ENCODE measurements around the gene AATF. TPM values are rescaled to one million over a fixed set of nuclear protein-coding genes. Genes with fewer than 3 reads are reported as not detected.

AATF gene
- total RNA-seq, 2 donors from 2014 or later: 65.5 to 96.5 TPM

DNA sequence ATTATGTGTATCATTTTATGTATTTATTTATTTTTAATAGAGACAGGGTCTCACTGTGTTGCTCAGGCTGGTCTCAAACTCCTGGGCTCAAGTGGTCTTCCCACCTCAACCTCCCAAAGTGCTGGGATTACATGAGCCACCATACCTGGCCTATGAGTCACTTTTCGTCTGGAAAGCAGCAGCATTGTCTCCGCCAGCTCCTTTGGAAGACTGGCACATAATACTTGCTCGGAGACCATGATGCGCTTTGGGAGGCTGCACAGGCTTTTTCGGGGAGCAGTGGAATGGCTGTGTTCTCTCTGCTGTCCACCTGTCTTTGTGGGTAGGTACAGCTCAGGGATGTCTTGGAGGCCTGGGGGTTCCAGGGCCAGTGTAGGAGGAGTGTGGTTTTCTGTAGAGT is 102.2 kb downstream of the AATF start:
- no peaks in the 10 kb centered on the region for H3K4me1 Mint-ChIP-seq
- H3K36me3 Mint-ChIP-seq (ENCODE audit: low read depth): peaks cover 80% of the 10 kb centered on the region
- no peaks in the 10 kb centered on the region for H3K9me3 Mint-ChIP-seq
- no peaks in the 10 kb centered on the region for H3K27me3 Mint-ChIP-seq
- no peak for ATAC-seq (replicated peaks)
- no peak overlapping the region for H3K4me3 Mint-ChIP-seq
- no peak overlapping the region for H3K27ac Mint-ChIP-seq

DNA sequence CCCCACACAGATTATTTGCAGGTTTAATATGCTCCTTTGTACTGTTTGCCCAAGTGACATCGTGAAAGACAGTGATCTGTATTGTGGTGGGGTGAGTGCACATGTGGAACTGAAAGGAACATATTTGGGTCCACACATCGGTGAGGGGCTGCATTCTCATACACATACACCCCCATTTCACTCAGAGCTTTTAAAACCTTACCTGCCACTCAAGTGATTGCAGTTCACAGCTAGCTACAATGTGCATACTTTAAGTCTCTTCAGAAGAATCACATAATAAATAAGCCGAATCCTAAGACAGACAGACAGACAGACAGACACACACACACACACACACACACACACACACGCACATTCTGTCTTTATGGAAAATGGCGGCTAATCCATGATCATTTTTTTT is 102.6 kb downstream of the AATF start:
- H3K27me3 Mint-ChIP-seq: no peaks in the 10 kb centered on the region
- H3K4me3 Mint-ChIP-seq: no peak overlapping the region
- ATAC-seq (replicated peaks): no peak
- no peaks in the 10 kb centered on the region for H3K4me1 Mint-ChIP-seq
- no peak overlapping the region for H3K27ac Mint-ChIP-seq
- no peaks in the 10 kb centered on the region for H3K9me3 Mint-ChIP-seq
- H3K36me3 Mint-ChIP-seq (ENCODE audit: low read depth): peaks cover 83% of the 10 kb centered on the region

DNA sequence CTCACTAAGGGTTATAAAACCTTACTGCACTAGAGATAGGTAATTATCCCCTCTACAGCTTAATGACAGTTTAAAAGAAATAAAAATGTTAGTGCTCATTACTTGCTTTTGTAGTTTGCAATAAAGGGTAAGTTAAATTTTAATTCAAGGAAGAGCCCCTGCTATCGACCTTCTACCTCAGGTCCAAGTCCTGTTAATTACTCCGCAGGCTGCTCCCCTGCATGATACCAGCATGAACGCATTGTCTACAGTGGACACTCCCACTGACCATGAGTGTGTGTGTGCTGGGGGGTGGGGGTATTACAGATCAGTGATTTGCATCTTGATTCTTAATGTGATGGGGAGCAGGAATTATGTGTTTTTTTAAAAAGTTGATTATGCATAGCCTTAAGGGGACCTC is 103.1 kb downstream of the AATF start:
- H3K27me3 Mint-ChIP-seq: no peaks in the 10 kb centered on the region
- H3K27ac Mint-ChIP-seq: no peak overlapping the region
- no peak overlapping the region for H3K4me3 Mint-ChIP-seq
- H3K4me1 Mint-ChIP-seq: no peaks in the 10 kb centered on the region
- peaks cover 87% of the 10 kb centered on the region for H3K36me3 Mint-ChIP-seq (ENCODE audit: low read depth)
- H3K9me3 Mint-ChIP-seq: no peaks in the 10 kb centered on the region
- no peak for ATAC-seq (replicated peaks)

DNA sequence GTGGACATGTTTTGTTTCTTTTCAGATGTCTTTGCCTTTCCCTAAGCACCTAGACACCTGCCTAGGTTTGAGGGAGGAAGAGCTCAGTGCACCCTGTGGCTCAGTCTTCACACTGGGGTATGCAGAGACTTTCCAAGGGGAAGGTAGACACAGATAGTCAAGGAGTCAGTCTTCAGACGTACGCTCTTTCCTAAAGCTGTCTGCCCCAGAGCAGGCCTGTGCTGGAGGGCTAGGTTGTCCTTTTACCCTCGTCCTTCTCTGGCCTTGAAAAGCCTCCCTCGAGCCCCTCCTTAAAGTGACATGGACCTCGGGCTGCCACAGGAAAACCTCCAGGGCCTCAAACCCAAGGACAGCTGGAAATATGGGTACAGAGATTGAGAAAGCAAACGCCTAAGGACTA is 103.7 kb downstream of the AATF start:
- Mint-ChIP-seq H3K4me1 (no peaks in the 10 kb centered on the region), H3K27me3 (no peaks in the 10 kb centered on the region), H3K4me3 (no peak overlapping the region), H3K27ac (no peak overlapping the region), H3K36me3 (ENCODE audit: low read depth) (peaks cover 92% of the 10 kb centered on the region), H3K9me3 (no peaks in the 10 kb centered on the region)
- no peak for ATAC-seq (replicated peaks)

- Mint-ChIP-seq H3K36me3 (ENCODE audit: low read depth) (peaks cover 80% of the 10 kb centered on the region), H3K27ac (no peak overlapping the region), H3K27me3 (no peaks in the 10 kb centered on the region), H3K4me3 (no peak overlapping the region), H3K4me1 (no peaks in the 10 kb centered on the region), H3K9me3 (no peaks in the 10 kb centered on the region)
- ATAC-seq (replicated peaks): no peak
These were observed 106.1 kb downstream of the AATF start for GRCh38 chr17:37054894-37055293.

GRCh38 chr17:37056622-37057021 is 107.9 kb downstream of the AATF start:
- Mint-ChIP-seq H3K9me3 (no peaks in the 10 kb centered on the region), H3K27ac (no peak overlapping the region), H3K4me1 (no peaks in the 10 kb centered on the region), H3K27me3 (no peaks in the 10 kb centered on the region), H3K4me3 (no peak overlapping the region), H3K36me3 (ENCODE audit: low read depth) (peaks cover 65% of the 10 kb centered on the region)
- ATAC-seq (replicated peaks): no peak

GRCh38 chr17:37059493-37059892 is 110.7 kb downstream of the AATF start:
- Mint-ChIP-seq H3K36me3 (ENCODE audit: low read depth) (peaks cover 39% of the 10 kb centered on the region), H3K27me3 (no peaks in the 10 kb centered on the region), H3K4me3 (no peak overlapping the region), H3K4me1 (no peaks in the 10 kb centered on the region), H3K9me3 (no peaks in the 10 kb centered on the region), H3K27ac (no peak overlapping the region)
- ATAC-seq (replicated peaks): no peak

DNA sequence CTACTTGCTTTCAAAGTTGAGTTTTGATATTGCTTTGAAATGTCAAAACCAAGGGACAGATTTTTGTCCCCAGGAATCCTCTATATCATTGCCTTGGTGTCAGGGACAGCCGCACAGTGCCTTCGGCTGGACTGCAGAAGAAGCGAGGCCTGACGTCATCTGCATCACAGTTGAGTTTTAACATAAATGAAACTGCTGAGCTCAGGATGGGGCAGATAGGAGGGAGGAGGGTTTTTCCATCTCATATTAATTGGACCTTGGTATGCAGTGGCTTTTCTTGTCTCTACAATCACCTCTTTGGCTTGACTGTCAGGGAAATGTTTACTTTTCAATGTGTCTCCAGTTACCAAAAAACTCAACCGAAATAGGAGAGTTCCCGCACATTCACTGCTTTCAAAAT is 111.3 kb downstream of the AATF start:
- peaks cover 33% of the 10 kb centered on the region for H3K36me3 Mint-ChIP-seq (ENCODE audit: low read depth)
- ATAC-seq (replicated peaks): no peak
- H3K27me3 Mint-ChIP-seq: no peaks in the 10 kb centered on the region
- H3K9me3 Mint-ChIP-seq: no peaks in the 10 kb centered on the region
- H3K4me3 Mint-ChIP-seq: no peak overlapping the region
- H3K27ac Mint-ChIP-seq: no peak overlapping the region
- H3K4me1 Mint-ChIP-seq: no peaks in the 10 kb centered on the region

- Mint-ChIP-seq H3K27me3 (no peaks in the 10 kb centered on the region), H3K27ac (no peak overlapping the region), H3K4me3 (no peak overlapping the region), H3K36me3 (ENCODE audit: low read depth) (peaks cover 25% of the 10 kb centered on the region), H3K9me3 (no peaks in the 10 kb centered on the region), H3K4me1 (no peaks in the 10 kb centered on the region)
- no peak for ATAC-seq (replicated peaks)
These were observed 112.2 kb downstream of the AATF start for GRCh38 chr17:37060928-37061327.

- no peaks in the 10 kb centered on the region for H3K9me3 Mint-ChIP-seq
- H3K36me3 Mint-ChIP-seq (ENCODE audit: low read depth): peaks cover 14% of the 10 kb centered on the region
- H3K27me3 Mint-ChIP-seq: no peaks in the 10 kb centered on the region
- H3K27ac Mint-ChIP-seq: no peak overlapping the region
- H3K4me3 Mint-ChIP-seq: no peak overlapping the region
- ATAC-seq (replicated peaks): no peak
- H3K4me1 Mint-ChIP-seq: no peaks in the 10 kb centered on the region
These were observed 113.3 kb downstream of the AATF start for GRCh38 chr17:37062021-37062420.

GRCh38 chr17:37064206-37064605 is 115.5 kb downstream of the AATF start:
- ATAC-seq (replicated peaks): no peak
- Mint-ChIP-seq H3K4me3 (no peak overlapping the region), H3K9me3 (no peaks in the 10 kb centered on the region), H3K36me3 (ENCODE audit: low read depth) (no peaks in the 10 kb centered on the region), H3K4me1 (no peaks in the 10 kb centered on the region), H3K27me3 (no peaks in the 10 kb centered on the region), H3K27ac (no peak overlapping the region)

- H3K27ac Mint-ChIP-seq: no peak overlapping the region
- H3K9me3 Mint-ChIP-seq: no peaks in the 10 kb centered on the region
- no peak for ATAC-seq (replicated peaks)
- H3K36me3 Mint-ChIP-seq (ENCODE audit: low read depth): no peaks in the 10 kb centered on the region
- no peaks in the 10 kb centered on the region for H3K27me3 Mint-ChIP-seq
- H3K4me1 Mint-ChIP-seq: no peaks in the 10 kb centered on the region
- no peak overlapping the region for H3K4me3 Mint-ChIP-seq
These were observed 116.2 kb downstream of the AATF start for GRCh38 chr17:37064956-37065355.

- Mint-ChIP-seq H3K4me1 (no peaks in the 10 kb centered on the region), H3K27me3 (no peaks in the 10 kb centered on the region), H3K4me3 (no peak overlapping the region), H3K27ac (no peak overlapping the region), H3K36me3 (ENCODE audit: low read depth) (no peaks in the 10 kb centered on the region), H3K9me3 (no peaks in the 10 kb centered on the region)
- ATAC-seq (replicated peaks): no peak
These were observed 117.0 kb downstream of the AATF start for GRCh38 chr17:37065486-37066321.

DNA sequence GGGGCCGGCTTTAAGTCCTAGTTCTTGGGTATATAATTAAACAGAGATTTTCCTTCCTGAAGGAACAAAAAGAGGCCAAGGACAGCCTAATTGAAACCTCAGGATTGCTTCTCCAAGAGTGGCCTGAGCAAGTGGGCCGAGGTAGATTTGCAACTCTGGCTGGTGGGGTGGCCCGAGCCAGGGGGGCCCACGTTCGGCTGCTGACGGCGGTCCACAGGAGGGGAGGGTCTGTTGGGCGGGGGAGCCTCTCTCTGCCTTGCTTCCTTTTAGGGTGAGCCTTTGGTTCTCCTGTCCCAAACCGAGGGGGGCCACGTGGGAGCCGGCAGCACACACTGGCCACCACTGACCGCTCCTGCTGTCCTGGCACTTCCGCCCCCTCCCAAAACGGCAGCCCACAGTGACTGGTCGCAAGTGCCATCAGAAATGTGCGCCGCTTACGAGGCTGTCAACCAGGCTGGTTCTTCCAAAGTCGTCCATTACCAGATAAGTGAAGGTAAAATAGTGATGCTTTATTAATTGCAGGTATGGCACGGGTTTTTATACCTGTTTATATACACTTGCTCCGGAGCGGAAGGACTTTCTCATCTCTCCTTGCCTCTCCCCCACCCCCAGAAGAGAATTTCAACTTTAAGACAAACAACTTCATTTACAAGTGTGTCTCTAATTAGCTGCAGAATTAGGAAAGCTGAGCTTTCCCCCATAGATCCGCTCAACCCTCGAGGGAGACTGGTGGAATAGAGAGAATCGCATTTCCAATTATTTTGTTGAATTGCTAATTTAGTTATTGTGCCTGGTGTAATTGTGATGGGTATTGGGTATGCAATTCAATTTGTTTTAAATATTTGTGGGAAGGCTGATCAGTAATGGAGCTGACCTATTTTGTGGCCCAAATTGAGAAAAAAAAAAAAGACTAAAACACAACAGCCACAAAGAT is 117.8 kb downstream of the AATF start:
- Mint-ChIP-seq H3K27ac (no peak overlapping the region), H3K27me3 (no peaks in the 10 kb centered on the region), H3K4me1 (no peaks in the 10 kb centered on the region), H3K9me3 (no peaks in the 10 kb centered on the region), H3K4me3 (no peak overlapping the region), H3K36me3 (ENCODE audit: low read depth) (no peaks in the 10 kb centered on the region)
- no peak for ATAC-seq (replicated peaks)

DNA sequence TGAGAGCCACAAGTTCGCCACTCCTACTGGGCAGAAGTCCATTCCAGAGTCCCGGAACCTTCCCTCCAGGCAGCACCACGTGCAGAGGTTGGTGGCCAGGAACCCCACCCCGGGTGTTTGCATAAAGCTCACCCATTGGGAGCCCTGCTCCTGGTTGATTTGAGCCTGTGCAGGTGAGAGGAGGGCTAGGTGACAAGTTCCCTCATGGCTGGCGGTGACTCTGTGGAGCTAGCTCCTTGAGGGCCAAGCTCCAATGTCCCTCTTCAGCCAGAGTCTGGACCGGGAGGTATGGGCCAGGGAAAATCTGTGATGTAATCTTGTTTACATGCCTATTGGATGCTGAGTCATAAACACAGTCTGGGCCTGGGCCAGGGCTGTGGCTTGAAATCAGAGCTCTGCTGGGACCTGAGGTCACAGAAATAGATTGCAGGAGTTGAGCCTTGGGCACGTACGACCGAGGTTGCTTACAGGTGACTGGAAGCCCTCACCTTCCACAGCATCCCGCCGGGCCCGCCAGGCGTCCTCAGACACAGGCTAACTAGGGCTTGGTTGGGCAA is 118.9 kb downstream of the AATF start:
- Mint-ChIP-seq H3K36me3 (ENCODE audit: low read depth) (no peaks in the 10 kb centered on the region), H3K27ac (no peak overlapping the region), H3K4me3 (no peak overlapping the region), H3K4me1 (no peaks in the 10 kb centered on the region), H3K9me3 (no peaks in the 10 kb centered on the region), H3K27me3 (no peaks in the 10 kb centered on the region)
- no peak for ATAC-seq (replicated peaks)

Data from activated T-helper 17 cell treated with anti-CD3 and anti-CD28 coated beads, Interleukin-2, amount 50 U/mL, for 72 hours (primary cell).